ENCODE measurements around the gene LSM11.

The LSM11 gene

DNA sequence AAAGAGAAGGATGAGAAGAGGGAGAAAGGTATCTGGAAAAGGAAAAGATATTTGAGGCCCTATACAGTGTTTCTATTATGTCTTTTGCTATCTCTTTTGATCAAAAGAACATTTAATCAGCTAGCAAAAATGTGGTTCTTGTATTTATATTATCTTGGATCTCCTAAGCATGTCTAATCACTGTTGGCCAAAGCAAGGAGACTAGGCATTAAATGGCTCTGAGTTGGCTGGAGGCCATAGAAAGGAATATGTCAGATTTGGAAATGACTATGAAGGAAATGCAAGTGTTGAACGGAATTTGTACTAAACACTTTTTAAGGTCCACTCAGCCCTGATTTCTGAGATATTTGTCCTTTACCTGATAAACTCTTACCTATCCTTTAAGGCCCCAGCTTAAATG is 34.6 kb upstream of the LSM11 start:
- H3K27me3 ChIP-seq (ENCODE audit: low read depth, low read length) = no peaks in the 10 kb centered on the region

DNA sequence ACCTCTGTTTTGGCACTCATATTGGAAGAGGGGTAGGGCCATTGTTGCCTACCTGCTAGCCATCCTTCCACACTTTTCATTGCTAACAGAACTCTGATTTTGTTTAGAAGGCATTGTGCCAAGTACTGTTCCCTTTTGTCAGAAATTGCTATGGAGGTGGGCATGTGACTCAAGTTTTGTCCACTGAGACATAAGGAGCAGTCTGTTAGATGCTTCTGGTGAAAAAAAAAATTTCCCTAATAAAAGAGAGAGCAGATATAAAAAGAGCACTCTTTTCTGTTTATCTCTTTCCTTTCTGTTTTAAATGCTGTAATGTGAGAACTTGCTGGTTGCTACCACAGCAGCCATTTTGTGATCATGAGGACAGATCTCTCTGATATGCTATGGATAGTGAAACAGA is 34.2 kb upstream of the LSM11 start:
- H3K27me3 ChIP-seq (ENCODE audit: low read depth, low read length) = no peaks in the 10 kb centered on the region
- TF ChIP-seq, protein P1, sequence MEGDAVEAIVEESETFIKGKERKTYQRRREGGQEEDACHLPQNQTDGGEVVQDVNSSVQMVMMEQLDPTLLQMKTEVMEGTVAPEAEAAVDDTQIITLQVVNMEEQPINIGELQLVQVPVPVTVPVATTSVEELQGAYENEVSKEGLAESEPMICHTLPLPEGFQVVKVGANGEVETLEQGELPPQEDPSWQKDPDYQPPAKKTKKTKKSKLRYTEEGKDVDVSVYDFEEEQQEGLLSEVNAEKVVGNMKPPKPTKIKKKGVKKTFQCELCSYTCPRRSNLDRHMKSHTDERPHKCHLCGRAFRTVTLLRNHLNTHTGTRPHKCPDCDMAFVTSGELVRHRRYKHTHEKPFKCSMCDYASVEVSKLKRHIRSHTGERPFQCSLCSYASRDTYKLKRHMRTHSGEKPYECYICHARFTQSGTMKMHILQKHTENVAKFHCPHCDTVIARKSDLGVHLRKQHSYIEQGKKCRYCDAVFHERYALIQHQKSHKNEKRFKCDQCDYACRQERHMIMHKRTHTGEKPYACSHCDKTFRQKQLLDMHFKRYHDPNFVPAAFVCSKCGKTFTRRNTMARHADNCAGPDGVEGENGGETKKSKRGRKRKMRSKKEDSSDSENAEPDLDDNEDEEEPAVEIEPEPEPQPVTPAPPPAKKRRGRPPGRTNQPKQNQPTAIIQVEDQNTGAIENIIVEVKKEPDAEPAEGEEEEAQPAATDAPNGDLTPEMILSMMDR (IDR thresholded peaks at IDR 0.05; ENCODE audit: low read depth, low read length) = no peak
- no peak for TF ChIP-seq EZH2phosphoT487 (IDR thresholded peaks at IDR 0.05; ENCODE audit: low read depth)
- H2AFZ ChIP-seq (ENCODE audit: low read depth, low read length) = no peak overlapping the region
- no peaks in the 10 kb centered on the region for H3K9me3 ChIP-seq (ENCODE audit: insufficient read depth, low read length)
- no peaks in the 10 kb centered on the region for H3K79me2 ChIP-seq (ENCODE audit: low read length)
- H3K4me1 ChIP-seq (ENCODE audit: low read length) = peaks cover 20% of the 10 kb centered on the region
- no peak overlapping the region for H3K27ac ChIP-seq (ENCODE audit: low read length)
- H3K4me2 ChIP-seq (ENCODE audit: low read length) = no peak overlapping the region
- H3K36me3 ChIP-seq (replicated peaks; ENCODE audit: low read depth, low read length) = no peaks in the 10 kb centered on the region
- H3K9ac ChIP-seq (ENCODE audit: low read length) = no peak overlapping the region
- no peak overlapping the region for H3K4me3 ChIP-seq (ENCODE audit: low read length)
- H4K20me1 ChIP-seq (ENCODE audit: insufficient read depth, low read length) = no peaks in the 10 kb centered on the region

More for the DNA sequence above, 34.6 kb upstream of the LSM11 start:
- Histone ChIP-seq H3K4me2 (ENCODE audit: low read length) (no peak overlapping the region), H3K4me1 (ENCODE audit: low read length) (peaks cover 15% of the 10 kb centered on the region), H4K20me1 (ENCODE audit: insufficient read depth, low read length) (no peaks in the 10 kb centered on the region), H2AFZ (ENCODE audit: low read depth, low read length) (no peak overlapping the region), H3K9me3 (ENCODE audit: insufficient read depth, low read length) (no peaks in the 10 kb centered on the region), H3K79me2 (ENCODE audit: low read length) (no peaks in the 10 kb centered on the region), H3K27ac (ENCODE audit: low read length) (no peak overlapping the region), H3K9ac (ENCODE audit: low read length) (no peak overlapping the region), H3K4me3 (ENCODE audit: low read length) (no peak overlapping the region), H3K36me3 (replicated peaks; ENCODE audit: low read depth, low read length) (no peaks in the 10 kb centered on the region)
- no peak for TF ChIP-seq EZH2phosphoT487 (IDR thresholded peaks at IDR 0.05; ENCODE audit: low read depth)
- TF ChIP-seq, protein P1 (IDR thresholded peaks at IDR 0.05; ENCODE audit: low read depth, low read length) = no peak

DNA sequence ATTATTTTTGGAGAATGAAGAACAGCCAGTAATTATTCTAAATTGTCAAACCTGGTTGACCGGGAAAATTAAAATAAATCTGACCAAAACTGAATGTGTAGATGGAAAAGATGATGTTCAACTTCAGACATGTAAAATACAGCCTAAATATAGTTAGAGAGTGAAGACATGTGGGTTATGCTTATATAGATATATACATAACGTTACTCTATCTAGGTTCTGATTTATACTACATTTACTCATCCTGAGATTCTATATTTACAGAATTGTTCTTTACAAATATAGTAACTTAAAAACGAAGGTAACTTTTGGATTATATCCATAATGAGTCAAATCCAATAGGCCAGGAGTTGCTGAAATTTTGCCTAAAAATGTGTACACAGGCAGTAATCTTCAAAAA is 33.1 kb upstream of the LSM11 start:
- Histone ChIP-seq H2AFZ (ENCODE audit: low read depth, low read length) (no peak overlapping the region), H3K27ac (ENCODE audit: low read length) (no peak overlapping the region), H4K20me1 (ENCODE audit: insufficient read depth, low read length) (no peaks in the 10 kb centered on the region), H3K36me3 (replicated peaks; ENCODE audit: low read depth, low read length) (no peaks in the 10 kb centered on the region), H3K79me2 (ENCODE audit: low read length) (no peaks in the 10 kb centered on the region), H3K4me2 (ENCODE audit: low read length) (peak overlapping the region; percentile 22), H3K9ac (ENCODE audit: low read length) (no peak overlapping the region), H3K4me3 (ENCODE audit: low read length) (no peak overlapping the region), H3K4me1 (ENCODE audit: low read length) (peaks cover 28% of the 10 kb centered on the region), H3K9me3 (ENCODE audit: insufficient read depth, low read length) (no peaks in the 10 kb centered on the region), H3K27me3 (ENCODE audit: low read depth, low read length) (no peaks in the 10 kb centered on the region)
- TF ChIP-seq, protein P1 (IDR thresholded peaks at IDR 0.05; ENCODE audit: low read depth, low read length) = no peak
- TF ChIP-seq EZH2phosphoT487 (IDR thresholded peaks at IDR 0.05; ENCODE audit: low read depth) = no peak

DNA sequence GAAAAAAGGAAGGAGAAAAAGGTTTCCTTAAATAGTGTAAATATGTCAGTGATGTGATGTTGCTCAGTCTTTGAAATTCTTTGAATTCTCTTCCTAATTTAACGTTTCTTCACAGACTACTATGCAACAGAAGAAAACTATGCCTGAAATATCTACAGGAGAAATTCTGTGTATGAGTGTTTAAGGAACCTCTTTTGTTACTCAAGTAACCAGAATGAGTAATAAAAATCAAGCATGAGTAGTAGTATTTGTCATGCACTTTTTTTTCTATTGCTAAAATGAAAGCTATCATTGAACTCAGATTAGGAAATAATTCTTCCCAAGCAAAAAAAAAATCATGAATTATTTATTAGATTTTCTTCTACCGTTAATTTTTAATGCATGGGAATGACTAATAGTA is 32.6 kb upstream of the LSM11 start:
- H3K27ac ChIP-seq (ENCODE audit: low read length) = no peak overlapping the region
- H3K27me3 ChIP-seq (ENCODE audit: low read depth, low read length) = no peaks in the 10 kb centered on the region
- H3K9me3 ChIP-seq (ENCODE audit: insufficient read depth, low read length) = no peaks in the 10 kb centered on the region
- no peak overlapping the region for H3K4me3 ChIP-seq (ENCODE audit: low read length)
- H3K4me2 ChIP-seq (ENCODE audit: low read length) = peak overlapping the region; percentile 22
- H3K9ac ChIP-seq (ENCODE audit: low read length) = no peak overlapping the region
- peaks cover 28% of the 10 kb centered on the region for H3K4me1 ChIP-seq (ENCODE audit: low read length)
- H3K36me3 ChIP-seq (replicated peaks; ENCODE audit: low read depth, low read length) = no peaks in the 10 kb centered on the region
- no peaks in the 10 kb centered on the region for H4K20me1 ChIP-seq (ENCODE audit: insufficient read depth, low read length)
- no peaks in the 10 kb centered on the region for H3K79me2 ChIP-seq (ENCODE audit: low read length)
- no peak for TF ChIP-seq EZH2phosphoT487 (IDR thresholded peaks at IDR 0.05; ENCODE audit: low read depth)
- TF ChIP-seq, protein P1 (IDR thresholded peaks at IDR 0.05; ENCODE audit: low read depth, low read length) = no peak
- H2AFZ ChIP-seq (ENCODE audit: low read depth, low read length) = no peak overlapping the region

Measured in OCI-LY3 (cell line).